Activated T-cell treated with anti-CD3 and anti-CD28 coated beads, Interleukin-2, amount 50 U/mL, for 72 hours (primary cell): ENCODE data around the gene OLA1. TPM values are rescaled to one million over a fixed set of nuclear protein-coding genes. Genes with fewer than 3 reads are reported as not detected.
A peak's percentile ranks its signal among the peaks of the same experiment; 100 is the strongest.

Source experiments
- ATAC-seq, 2 donors: fragments of 150-1000 bp; cut with Tn5 transposase; replicated peaks in 1 of 2; 2 replicates each; pipeline ENCODE4 v1.10.0; 2021; ENCODE audit warnings: moderate library complexity in 2 of 2, mild to moderate bottlenecking in 1 of 2
- DNase-seq, 2 donors: peaks; one replicate each; pipeline ENCODE4 v3.0.0; 2021 to 2022; ENCODE audit warnings: mixed read lengths in 1 of 2
- H3K27ac Mint-ChIP-seq: one replicate; pipeline ENCODE4 v1.8.0; 2022; ENCODE audit warnings: mild to moderate bottlenecking, moderate library complexity, mixed read lengths
- H3K27me3 Mint-ChIP-seq: one replicate; pipeline ENCODE4 v1.8.0; 2022; ENCODE audit warnings: low read depth, mixed read lengths
- H3K36me3 Mint-ChIP-seq, 2 donors: one replicate each; pipeline ENCODE4 v1.8.0; 2022; ENCODE audit warnings: mixed read lengths in 2 of 2, mild to moderate bottlenecking in 1 of 2; ENCODE audit not compliant: insufficient read depth in 2 of 2
- H3K4me1 Mint-ChIP-seq: one replicate; pipeline ENCODE4 v1.8.0; 2022; ENCODE audit warnings: low read depth, mixed read lengths
- H3K4me3 Mint-ChIP-seq, 2 donors: one replicate each; pipeline ENCODE4 v1.8.0; 2022; ENCODE audit warnings: mild to moderate bottlenecking in 2 of 2, mixed read lengths in 2 of 2, moderate library complexity in 2 of 2
- H3K9me3 Mint-ChIP-seq, 2 donors: one replicate each; pipeline ENCODE4 v1.8.0; 2022; ENCODE audit warnings: mixed read lengths in 2 of 2
- total RNA-seq, 2 donors: library from RNA; stranded (reverse); gene quantifications; one replicate each; pipeline ENCODE4 v1.2.3, GENCODE V29; 2022

OLA1 gene
- total RNA-seq, 2 donors from 2014 or later: 89.2 to 100 TPM

- DNase-seq (no peak), ATAC-seq (no peak)
- H3K27ac Mint-ChIP-seq: no peak overlapping the region
- H3K9me3 Mint-ChIP-seq: no peaks in the 10 kb centered on the region
- H3K36me3 Mint-ChIP-seq: peaks cover 0 to 3% of the 10 kb centered on the region in 2 donors
- no peaks in the 10 kb centered on the region for H3K27me3 Mint-ChIP-seq
- H3K4me1 Mint-ChIP-seq: peaks cover 30% of the 10 kb centered on the region
- no peak overlapping the region for H3K4me3 Mint-ChIP-seq
Measured at GRCh38 chr2:174040417-174040701, 208.0 kb downstream of the OLA1 start.

GRCh38 chr2:174039551-174040416 is 208.5 kb downstream of the OLA1 start:
- Mint-ChIP-seq H3K27me3 (no peaks in the 10 kb centered on the region), H3K4me1 (peaks cover 30% of the 10 kb centered on the region), H3K27ac (peak overlapping the region; percentile 92), H3K4me3 (peak overlapping the region; percentile 72 to 73), H3K36me3 (peaks cover 0 to 3% of the 10 kb centered on the region in 2 donors), H3K9me3 (no peaks in the 10 kb centered on the region)
- peak; percentile 84 to 87 for DNase-seq
- ATAC-seq: peak; percentile 95 to 99

GRCh38 chr2:174038462-174038861 is 209.9 kb downstream of the OLA1 start:
- Mint-ChIP-seq H3K27me3 (peaks cover 6% of the 10 kb centered on the region), H3K4me3 (no peak overlapping the region), H3K4me1 (peaks cover 30% of the 10 kb centered on the region), H3K36me3 (peaks cover 0 to 3% of the 10 kb centered on the region in 2 donors), H3K27ac (peak overlapping the region; percentile 51), H3K9me3 (no peaks in the 10 kb centered on the region)
- no peak for ATAC-seq
- DNase-seq: no peak

- ATAC-seq (no peak), DNase-seq (no peak)
- H3K4me3 Mint-ChIP-seq: no peak overlapping the region
- peaks cover 30% of the 10 kb centered on the region for H3K4me1 Mint-ChIP-seq
- H3K9me3 Mint-ChIP-seq: no peaks in the 10 kb centered on the region
- no peak overlapping the region for H3K27ac Mint-ChIP-seq
- peaks cover 0 to 3% of the 10 kb centered on the region in 2 donors for H3K36me3 Mint-ChIP-seq
- H3K27me3 Mint-ChIP-seq: peaks cover 6% of the 10 kb centered on the region
Measured at GRCh38 chr2:174036825-174037224, 211.5 kb downstream of the OLA1 start.

- peaks cover 6% of the 10 kb centered on the region for H3K27me3 Mint-ChIP-seq
- no peaks in the 10 kb centered on the region for H3K9me3 Mint-ChIP-seq
- peaks cover 0 to 3% of the 10 kb centered on the region in 2 donors for H3K36me3 Mint-ChIP-seq
- H3K27ac Mint-ChIP-seq: no peak overlapping the region
- DNase-seq (no peak), ATAC-seq (no peak)
- no peak overlapping the region for H3K4me3 Mint-ChIP-seq
- peaks cover 30% of the 10 kb centered on the region for H3K4me1 Mint-ChIP-seq
Measured at GRCh38 chr2:174035981-174036742, 212.2 kb downstream of the OLA1 start.

- Mint-ChIP-seq H3K9me3 (no peaks in the 10 kb centered on the region), H3K4me3 (no peak overlapping the region), H3K36me3 (peaks cover 0 to 3% of the 10 kb centered on the region in 2 donors), H3K4me1 (peaks cover 28% of the 10 kb centered on the region), H3K27me3 (peaks cover 6% of the 10 kb centered on the region), H3K27ac (no peak overlapping the region)
- ATAC-seq (no peak), DNase-seq (no peak)
Measured at GRCh38 chr2:174035117-174035635, 213.2 kb downstream of the OLA1 start.

GRCh38 chr2:174033163-174033550 is 215.2 kb downstream of the OLA1 start:
- no peak overlapping the region for H3K27ac Mint-ChIP-seq
- no peak overlapping the region for H3K4me3 Mint-ChIP-seq
- H3K9me3 Mint-ChIP-seq: no peaks in the 10 kb centered on the region
- peaks cover 7% of the 10 kb centered on the region for H3K4me1 Mint-ChIP-seq
- peaks cover 0 to 1% of the 10 kb centered on the region in 2 donors for H3K36me3 Mint-ChIP-seq
- peaks cover 6% of the 10 kb centered on the region for H3K27me3 Mint-ChIP-seq
- DNase-seq: no peak
- ATAC-seq: no peak

GRCh38 chr2:174031226-174031625 is 217.1 kb downstream of the OLA1 start:
- Mint-ChIP-seq H3K36me3 (no peaks in the 10 kb centered on the region), H3K4me3 (no peak overlapping the region), H3K4me1 (no peaks in the 10 kb centered on the region), H3K9me3 (no peaks in the 10 kb centered on the region), H3K27ac (no peak overlapping the region), H3K27me3 (peaks cover 6% of the 10 kb centered on the region)
- DNase-seq (no peak), ATAC-seq (no peak)

- H3K27me3 Mint-ChIP-seq: peaks cover 5% of the 10 kb centered on the region
- H3K4me3 Mint-ChIP-seq: no peak overlapping the region
- H3K36me3 Mint-ChIP-seq: peaks cover 4% of the 10 kb centered on the region in 2 donors
- DNase-seq (no peak), ATAC-seq (no peak)
- H3K27ac Mint-ChIP-seq: no peak overlapping the region
- peaks cover 5% of the 10 kb centered on the region for H3K4me1 Mint-ChIP-seq
- H3K9me3 Mint-ChIP-seq: peaks cover 2 to 4% of the 10 kb centered on the region in 2 donors
Measured at GRCh38 chr2:174028935-174029334, 219.4 kb downstream of the OLA1 start.

GRCh38 chr2:174027956-174028355 is 220.4 kb downstream of the OLA1 start:
- H3K27ac Mint-ChIP-seq: no peak overlapping the region
- ATAC-seq (no peak), DNase-seq (no peak)
- H3K36me3 Mint-ChIP-seq: peaks cover 5% of the 10 kb centered on the region in 2 donors
- H3K4me3 Mint-ChIP-seq: no peak overlapping the region
- H3K27me3 Mint-ChIP-seq: no peaks in the 10 kb centered on the region
- peaks cover 8% of the 10 kb centered on the region for H3K4me1 Mint-ChIP-seq
- peaks cover 2 to 5% of the 10 kb centered on the region in 2 donors for H3K9me3 Mint-ChIP-seq

- Mint-ChIP-seq H3K36me3 (peaks cover 5 to 8% of the 10 kb centered on the region in 2 donors), H3K4me3 (no peak overlapping the region), H3K27ac (no peak overlapping the region), H3K4me1 (peaks cover 17% of the 10 kb centered on the region), H3K9me3 (peaks cover 2 to 5% of the 10 kb centered on the region in 2 donors), H3K27me3 (no peaks in the 10 kb centered on the region)
- ATAC-seq (no peak), DNase-seq (no peak)
Measured at GRCh38 chr2:174026122-174026845, 222.0 kb downstream of the OLA1 start.

- Mint-ChIP-seq H3K4me3 (no peak overlapping the region), H3K4me1 (peaks cover 21% of the 10 kb centered on the region)
- ATAC-seq: no peak
Measured at GRCh38 chr2:174025271-174026121, 222.8 kb downstream of the OLA1 start.

More at GRCh38 chr2:174025271-174026121, 222.8 kb downstream of the OLA1 start:
- DNase-seq: no peak
- Mint-ChIP-seq H3K9me3 (peaks cover 2 to 5% of the 10 kb centered on the region in 2 donors), H3K36me3 (peaks cover 5 to 8% of the 10 kb centered on the region in 2 donors), H3K27ac (no peak overlapping the region), H3K27me3 (no peaks in the 10 kb centered on the region)
